Activated naive CD8-positive, alpha-beta T cell treated with anti-CD3 and anti-CD28 coated beads, Interleukin-2, amount 50 U/mL, for 16 hours (primary cell): Measurements from ENCODE around the gene GRK6.

Experiments
- DNase-seq: peaks from one replicate; pipeline ENCODE4 v3.0.0-alpha.2; 2020; ENCODE audit warnings: low read depth, low spot score

The GRK6 gene

DNA sequence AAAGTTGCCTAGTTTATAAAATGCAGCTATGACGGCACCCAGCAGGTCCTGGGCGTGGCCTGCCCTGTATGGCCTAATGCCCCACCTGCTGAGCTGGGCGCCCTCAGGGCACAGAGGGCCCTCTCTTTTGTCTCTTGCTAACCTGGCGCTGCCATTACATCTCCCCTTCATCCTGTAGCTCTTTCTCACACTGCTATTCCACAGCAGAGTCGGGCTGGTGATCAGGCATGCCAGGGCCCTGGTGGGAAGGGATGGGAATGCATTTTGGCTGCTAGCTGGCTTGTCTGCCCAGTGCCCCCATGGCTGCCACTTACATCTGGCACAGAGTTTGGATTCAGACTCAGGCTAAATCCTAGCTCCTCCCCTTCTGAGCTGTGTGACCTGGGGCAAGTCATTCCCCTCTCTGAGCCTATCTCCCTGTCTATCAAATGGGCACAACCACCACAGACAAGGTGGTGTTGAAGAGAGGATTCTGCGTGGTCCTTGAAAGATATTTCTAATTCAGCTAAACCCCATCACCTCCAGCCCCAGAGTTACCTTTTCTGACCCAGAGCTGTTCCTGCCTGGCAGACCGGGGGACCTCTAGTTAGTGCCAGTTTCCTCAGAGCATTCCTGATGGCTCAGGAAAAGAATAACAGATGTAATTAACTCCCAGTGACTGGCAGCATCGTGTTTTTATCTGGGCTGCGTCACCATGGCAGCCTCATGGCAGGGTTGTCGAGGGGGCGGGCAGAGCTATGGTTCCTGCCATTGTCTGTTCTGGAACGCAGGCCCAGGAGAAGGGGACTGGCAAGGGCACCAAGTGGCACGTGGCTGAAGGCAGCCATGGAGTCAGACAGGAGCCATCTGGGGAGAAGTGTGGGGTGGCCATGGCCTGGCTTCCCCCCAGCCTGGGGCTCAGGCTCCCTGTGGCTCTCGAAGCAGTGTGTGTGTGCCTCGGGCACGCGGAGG is 26.5 kb downstream of the GRK6 start:
- no peak for DNase-seq

GRCh38 chr5:177453852-177454396 is 27.4 kb downstream of the GRK6 start:
- DNase-seq = no peak

GRCh38 chr5:177454397-177455035 is 28.0 kb downstream of the GRK6 start:
- DNase-seq = peak; percentile 84

GRCh38 chr5:177455036-177455660 is 28.7 kb downstream of the GRK6 start:
- DNase-seq = peak; percentile 86

DNA sequence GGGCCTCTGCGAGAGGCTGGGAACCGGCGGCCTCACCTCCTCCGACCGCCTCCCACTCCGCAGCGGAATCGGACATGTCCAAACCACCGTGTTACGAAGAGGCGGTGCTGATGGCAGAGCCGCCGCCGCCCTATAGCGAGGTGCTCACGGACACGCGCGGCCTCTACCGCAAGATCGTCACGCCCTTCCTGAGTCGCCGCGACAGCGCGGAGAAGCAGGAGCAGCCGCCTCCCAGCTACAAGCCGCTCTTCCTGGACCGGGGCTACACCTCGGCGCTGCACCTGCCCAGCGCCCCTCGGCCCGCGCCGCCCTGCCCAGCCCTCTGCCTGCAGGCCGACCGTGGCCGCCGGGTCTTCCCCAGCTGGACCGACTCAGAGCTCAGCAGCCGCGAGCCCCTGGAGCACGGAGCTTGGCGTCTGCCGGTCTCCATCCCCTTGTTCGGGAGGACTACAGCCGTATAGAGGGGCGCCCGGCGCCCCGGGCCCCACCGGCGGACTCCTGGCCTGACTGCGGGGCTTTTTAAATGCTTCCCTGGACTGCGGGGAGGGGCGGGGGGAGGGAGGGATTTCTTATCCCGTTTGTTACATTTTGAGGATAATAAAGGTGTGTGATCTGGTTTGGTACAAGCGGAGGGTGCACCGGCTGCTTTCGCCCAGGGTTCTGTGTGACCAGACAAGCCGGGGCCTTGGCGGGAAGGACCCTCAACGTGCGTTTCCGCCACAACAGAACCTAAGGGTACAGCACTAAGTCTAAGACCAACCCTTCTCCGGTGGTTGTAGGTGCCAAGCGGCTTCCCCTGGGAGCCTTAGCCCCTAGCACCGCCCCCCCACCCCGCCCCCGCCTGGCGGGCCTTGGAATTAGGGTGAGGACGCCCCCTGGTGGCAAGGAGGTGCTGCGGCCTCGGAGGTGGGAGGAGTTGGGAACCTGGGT is 29.4 kb downstream of the GRK6 start:
- DNase-seq = peak; percentile 93

DNA sequence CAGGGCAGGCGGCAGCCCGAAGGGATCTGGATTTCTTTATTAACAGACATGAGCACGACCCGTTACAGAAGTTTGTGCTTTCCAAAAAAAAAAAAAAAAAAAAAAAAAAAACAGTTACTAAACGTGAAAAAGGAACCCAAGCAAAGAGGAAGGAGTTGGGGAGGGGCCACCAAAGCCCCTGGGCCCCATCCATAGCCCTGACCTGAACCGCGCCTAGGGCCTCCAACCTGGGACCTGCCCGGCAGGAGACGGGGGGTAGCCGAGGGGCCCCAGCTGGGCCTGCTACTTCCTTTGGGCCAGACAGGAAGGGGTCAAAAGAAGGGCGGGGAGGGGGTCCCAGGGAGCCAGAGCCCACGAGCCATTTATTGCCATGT is 30.1 kb downstream of the GRK6 start:
- DNase-seq = no peak

DNA sequence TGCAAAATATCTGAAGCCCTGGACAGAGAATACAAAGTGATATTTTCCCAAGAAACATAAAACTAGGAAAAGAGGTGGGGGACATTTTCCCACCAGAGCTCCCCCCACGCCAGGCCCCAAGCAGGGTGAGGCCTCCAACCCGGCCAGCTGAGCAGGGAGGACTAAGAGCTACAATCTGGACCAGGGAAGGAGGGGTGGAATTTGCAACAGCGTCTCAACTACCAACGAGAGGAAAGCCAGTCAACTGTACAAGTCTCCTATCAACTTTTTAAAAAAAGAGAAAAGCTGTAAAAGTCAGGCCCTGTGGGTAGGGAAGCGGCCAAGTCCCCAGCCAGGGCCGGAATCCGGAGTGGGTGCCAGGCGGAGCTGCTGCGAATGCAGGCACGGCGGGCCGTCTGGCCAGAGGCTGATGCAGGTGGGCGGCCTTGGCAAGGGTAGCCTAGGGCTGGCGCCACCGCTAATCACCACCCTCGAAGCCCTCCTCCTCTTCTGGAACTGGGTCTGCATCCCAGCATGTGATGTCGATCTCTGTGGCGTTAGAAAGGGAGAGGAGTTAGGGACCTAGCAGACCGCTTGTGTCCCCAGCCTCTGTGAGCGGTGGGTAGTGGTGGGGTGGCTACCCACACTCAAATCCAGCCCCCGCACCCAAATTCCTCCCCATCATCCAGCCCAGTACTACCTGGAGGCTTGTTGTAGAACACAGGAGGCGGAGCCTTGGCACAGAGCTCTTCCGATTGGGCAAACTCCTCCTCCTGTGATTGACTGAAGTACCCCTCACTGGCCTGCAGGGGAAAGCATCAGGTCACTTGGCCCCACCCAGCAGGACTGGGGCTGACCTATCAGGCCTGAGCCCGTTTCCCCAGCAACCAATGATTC is 30.7 kb downstream of the GRK6 start:
- DNase-seq = no peak

GRCh38 chr5:177457852-177458681 is 31.6 kb downstream of the GRK6 start:
- no peak for DNase-seq

GRCh38 chr5:177458912-177459350 is 32.5 kb downstream of the GRK6 start:
- no peak for DNase-seq

DNA sequence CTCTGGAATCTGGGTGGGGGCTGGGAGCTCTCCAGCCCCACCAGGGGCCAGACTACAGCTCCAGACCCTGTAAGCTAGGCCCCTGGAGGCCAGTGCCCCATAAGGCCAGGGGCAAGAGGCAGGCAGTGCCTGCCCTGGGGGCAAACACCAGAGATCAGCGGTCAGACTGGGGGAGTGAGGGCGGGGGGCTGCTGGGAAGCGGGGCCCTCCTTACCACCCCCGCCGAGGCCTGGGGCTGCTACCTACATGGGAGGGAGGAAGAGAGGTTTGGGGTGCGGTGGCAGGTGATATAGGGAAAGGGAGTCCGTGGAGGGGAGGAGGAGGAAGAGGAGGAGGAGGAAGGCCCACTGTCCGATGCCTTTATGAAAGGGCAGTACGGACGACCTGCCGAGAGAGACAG is 32.9 kb downstream of the GRK6 start:
- DNase-seq = no peak

- no peak for DNase-seq
These were observed 33.5 kb downstream of the GRK6 start for GRCh38 chr5:177459819-177460628.

- no peak for DNase-seq
These were observed 35.7 kb downstream of the GRK6 start for GRCh38 chr5:177462021-177462670.

- no peak for DNase-seq
These were observed 38.6 kb downstream of the GRK6 start for GRCh38 chr5:177465044-177465443.

GRCh38 chr5:177466861-177467260 is 40.4 kb downstream of the GRK6 start:
- DNase-seq = no peak

DNA sequence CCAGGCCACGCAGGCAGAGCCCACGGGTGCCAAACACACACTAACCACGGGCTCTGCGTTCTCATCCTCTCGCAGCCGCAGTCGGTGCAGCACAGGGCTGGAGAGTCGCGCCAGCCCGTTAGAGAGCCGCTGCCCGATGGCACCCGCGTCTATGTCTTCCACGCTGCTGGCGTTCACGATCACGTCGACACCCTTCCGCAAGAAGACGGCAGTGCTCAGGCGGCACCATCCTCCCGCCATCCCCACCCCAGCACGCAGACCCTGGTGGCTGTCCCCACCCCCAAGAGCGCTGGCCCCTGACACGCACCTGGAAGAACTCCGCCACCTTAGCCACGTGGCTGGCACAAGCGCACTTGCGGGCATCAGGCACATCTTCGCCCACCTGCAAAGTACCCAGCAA is 41.0 kb downstream of the GRK6 start:
- no peak for DNase-seq

GRCh38 chr5:177468329-177468684 is 41.8 kb downstream of the GRK6 start:
- DNase-seq = no peak

- DNase-seq = no peak
These were observed 42.5 kb downstream of the GRK6 start for GRCh38 chr5:177468685-177469628.
